Stimulated activated CD8-positive, alpha-beta memory T cell treated with anti-CD3 and anti-CD28 coated beads, Interleukin-7, amount 100 ng/mL, for 24 hours (primary cell): ENCODE results near the gene EPHB6.

Experiments
- DNase-seq: peaks from one replicate; pipeline ENCODE4 v3.0.0-alpha.2; 2020; ENCODE audit warnings: low read depth

EPHB6 gene

GRCh38 chr7:142835487-142835886 lies 19.4 kb upstream of the EPHB6 start:
- DNase-seq, result no peak

- no peak for DNase-seq
Measured at GRCh38 chr7:142836426-142836825, 18.4 kb upstream of the EPHB6 start.

- no peak for DNase-seq
Measured at GRCh38 chr7:142838461-142839213, 16.2 kb upstream of the EPHB6 start.

DNA sequence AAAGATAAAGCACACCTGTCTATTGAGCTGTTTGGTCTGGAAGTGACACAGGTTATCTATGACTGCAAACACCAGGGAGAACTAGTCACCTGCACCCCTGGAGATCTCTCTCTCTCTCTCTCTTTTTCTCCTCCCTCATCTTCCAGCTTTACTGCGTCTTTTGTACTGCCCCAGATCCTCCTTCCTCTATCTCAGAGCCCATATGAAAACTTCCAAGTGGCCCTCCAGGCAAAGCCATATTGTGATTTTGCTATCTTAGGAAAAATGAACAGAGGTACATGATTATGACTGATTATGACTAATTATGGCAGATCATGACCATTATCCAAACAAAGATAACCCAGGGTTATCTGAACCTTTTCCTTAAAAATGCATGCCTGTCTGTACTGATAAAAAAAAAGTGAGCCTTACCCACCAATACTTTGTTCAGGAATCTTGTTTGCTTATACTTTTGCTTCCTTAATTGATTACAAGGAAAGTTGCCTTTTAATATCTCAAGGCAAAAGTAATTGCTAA lies 12.6 kb upstream of the EPHB6 start:
- no peak for DNase-seq

GRCh38 chr7:142847353-142847752 lies 7.5 kb upstream of the EPHB6 start:
- DNase-seq, result no peak

GRCh38 chr7:142851269-142851668 lies 3.6 kb upstream of the EPHB6 start:
- no peak for DNase-seq

GRCh38 chr7:142851919-142852318 lies 3.0 kb upstream of the EPHB6 start:
- DNase-seq, result no peak

GRCh38 chr7:142853739-142854371 lies 1.0 kb upstream of the EPHB6 start:
- DNase-seq, result no peak

DNA sequence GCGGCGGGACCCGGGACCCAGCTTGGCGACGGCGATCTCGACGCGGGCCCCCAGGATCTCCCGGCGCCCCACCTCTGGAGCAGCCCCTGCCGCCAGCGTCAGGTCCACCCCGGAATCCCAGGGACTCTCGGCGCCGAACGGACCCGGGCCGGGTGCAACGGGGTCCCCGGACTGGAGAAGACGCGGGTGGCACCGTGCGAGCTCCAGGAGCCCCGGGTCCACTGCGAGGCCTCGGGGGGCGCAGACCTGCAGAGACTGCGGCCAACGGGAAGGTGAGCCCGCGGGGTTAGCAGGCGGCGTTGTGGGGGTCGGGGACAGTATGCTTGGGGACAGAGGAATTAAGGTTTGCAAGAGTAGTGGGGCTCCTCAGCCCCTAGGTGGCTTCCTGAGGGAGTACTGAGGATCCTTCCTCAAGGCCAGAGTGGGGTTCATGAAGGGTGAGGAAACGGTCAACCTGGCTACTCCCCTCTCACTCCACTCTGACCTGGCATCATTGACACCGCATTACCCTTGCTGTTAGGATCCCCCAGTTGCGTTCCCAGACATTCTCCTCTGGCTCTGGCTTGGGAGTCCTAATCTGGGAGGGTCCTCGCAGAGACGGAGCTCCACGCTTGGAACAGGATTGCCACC lies 353 bp downstream of the EPHB6 start:
- DNase-seq, result no peak

DNA sequence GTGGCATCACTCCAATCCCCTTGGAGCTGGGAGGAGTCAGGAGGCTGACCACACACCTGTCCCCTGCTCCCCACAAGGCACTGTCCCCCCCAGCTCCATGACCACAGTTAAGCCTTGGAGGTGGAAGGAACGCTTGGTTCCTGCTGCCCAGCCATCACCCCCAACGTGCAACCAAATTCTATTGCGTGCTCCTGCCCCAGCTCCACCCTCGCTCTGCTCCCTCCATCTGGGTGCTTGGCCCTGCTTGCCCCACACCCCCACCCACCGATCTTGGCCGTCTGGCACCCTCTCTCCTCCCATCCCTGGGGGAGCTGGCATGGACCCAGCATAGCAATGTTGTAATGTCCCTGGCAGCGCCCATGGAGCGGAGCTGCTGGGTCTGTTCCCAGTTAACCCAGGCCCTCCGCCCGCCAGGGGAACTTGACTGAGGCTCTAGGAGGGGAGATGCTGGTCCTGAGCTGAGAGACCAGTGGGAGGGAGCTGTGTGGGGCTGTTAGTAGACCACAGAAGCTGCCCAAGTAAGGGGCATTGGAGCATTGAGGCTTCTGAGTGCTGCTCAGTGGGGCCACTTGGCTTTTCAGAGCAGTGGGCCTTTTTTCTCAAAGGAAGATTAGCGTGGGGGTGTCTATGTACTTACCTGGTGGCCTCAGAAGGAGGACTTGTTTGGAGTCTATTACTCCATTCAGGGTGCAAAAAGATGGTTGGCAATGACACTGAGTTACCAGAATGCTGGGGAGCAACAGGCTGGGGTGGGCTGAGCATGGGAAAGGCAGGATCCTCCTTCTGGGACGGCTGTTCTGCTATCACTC lies 1.1 kb downstream of the EPHB6 start:
- no peak for DNase-seq

DNA sequence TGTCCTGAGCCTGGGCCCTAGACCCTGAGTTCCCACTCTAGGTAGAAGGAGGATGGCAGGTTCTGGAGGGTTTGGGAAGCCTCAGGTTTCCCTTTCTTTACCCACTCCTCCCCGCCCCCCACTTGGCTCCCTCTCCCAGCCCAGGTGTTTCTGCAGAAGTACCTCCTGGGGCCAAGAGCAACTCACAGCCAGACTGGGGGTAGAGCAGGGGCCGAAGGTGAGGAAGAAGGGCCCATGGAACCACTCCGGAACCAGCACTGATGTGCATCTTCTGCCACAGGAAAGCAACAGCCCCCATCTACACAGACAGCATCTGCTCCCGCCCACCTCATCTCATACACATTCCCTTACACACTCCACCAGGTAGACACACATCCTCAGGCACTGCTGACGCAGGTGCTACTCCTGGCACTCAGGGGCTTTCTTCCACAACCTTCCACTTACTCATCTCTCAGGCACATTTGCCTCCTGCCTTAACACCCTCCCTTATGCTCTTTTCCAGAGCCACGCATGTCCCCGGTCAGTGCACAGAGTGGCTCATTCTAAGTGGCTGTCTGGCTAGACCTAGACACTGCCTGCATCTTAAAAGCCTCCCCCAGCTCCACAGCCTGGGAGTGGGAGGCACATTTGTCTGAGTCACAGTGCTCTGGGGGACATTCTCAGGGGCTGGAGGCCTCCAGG lies 1.8 kb downstream of the EPHB6 start:
- no peak for DNase-seq

- no peak for DNase-seq
Measured at GRCh38 chr7:142857625-142858024, 2.7 kb downstream of the EPHB6 start.

GRCh38 chr7:142859411-142859810 lies 4.5 kb downstream of the EPHB6 start:
- DNase-seq, result no peak

- no peak for DNase-seq
Measured at GRCh38 chr7:142859829-142860228, 5.0 kb downstream of the EPHB6 start.

DNA sequence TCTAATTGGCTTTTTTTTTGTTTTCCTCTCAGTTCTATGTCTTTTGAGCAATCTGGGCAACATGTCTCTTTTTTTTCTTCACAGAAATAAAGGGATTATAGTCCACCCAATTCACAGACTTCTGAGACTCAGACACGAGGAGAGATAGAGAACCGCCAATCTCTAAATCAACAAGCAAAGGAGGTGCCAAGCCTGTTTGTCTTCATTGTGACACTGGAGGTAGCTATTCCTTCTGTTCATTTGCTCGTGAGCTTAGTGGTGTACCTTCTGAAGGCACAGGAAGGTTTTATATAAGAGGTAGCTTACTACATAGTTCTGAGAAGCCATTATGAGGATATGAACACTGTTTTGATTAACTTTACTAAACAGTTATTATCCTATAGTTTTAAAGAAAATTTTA lies 6.1 kb downstream of the EPHB6 start:
- DNase-seq, result no peak

DNA sequence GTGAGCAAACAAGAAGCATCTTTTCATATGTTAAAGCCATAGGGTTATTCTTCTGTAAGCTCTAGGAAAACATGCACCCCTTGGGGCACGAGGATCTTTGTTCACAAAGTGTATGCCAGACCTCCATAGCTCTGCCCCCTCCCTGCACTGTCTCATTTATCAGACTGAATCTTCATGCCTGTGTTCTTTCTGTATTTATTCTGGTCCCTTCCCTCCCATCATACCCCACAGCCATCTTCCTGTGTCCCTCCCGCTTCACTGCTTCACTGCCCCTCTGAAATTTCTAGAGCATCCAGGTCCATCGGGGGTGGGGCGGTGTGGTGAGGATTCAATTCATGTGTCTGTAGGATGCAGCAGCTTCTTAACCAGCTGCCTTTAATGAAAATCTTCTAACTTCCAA lies 7.5 kb downstream of the EPHB6 start:
- no peak for DNase-seq

DNA sequence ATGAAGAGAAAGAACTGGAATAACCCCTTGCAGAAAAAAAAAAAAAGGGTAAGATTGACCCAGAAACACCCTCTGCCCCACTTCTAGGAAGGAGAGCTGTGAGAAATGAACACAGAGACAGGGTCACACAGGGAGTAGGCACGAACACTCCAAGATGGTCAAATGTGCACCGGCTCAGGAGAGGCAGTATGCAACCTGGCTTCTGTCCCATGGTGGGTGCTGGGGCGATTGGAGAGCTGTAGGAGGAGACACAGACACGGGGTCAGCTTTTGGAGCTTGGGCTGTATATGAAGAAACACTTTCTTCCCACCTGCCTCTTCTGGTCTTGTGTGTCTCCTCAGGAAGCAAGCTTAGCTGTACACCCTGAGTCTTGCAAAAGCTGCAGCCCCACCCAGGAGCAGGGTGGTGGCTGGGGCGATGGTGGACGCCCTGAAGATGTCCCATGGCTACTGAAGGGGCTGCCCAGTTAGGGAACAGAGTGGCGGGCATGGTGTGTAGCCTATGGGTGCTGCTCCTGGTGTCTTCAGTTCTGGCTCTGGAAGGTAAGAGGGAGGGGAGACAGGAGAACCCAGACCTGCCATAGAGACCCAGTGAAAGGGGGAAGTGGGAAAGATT lies 8.0 kb downstream of the EPHB6 start:
- no peak for DNase-seq

DNA sequence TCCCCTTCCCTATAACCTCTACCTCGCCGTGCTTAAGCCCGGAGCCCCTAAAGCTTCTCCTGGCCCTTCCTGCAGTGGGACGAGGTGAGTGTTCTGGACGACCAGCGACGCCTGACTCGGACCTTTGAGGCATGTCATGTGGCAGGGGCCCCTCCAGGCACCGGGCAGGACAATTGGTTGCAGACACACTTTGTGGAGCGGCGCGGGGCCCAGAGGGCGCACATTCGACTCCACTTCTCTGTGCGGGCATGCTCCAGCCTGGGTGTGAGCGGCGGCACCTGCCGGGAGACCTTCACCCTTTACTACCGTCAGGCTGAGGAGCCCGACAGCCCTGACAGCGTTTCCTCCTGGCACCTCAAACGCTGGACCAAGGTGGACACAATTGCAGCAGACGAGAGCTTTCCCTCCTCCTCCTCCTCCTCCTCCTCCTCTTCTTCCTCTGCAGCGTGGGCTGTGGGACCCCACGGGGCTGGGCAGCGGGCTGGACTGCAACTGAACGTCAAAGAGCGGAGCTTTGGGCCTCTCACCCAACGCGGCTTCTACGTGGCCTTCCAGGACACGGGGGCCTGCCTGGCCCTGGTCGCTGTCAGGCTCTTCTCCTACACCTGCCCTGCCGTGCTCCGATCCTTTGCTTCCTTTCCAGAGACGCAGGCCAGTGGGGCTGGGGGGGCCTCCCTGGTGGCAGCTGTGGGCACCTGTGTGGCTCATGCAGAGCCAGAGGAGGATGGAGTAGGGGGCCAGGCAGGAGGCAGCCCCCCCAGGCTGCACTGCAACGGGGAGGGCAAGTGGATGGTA lies 9.2 kb downstream of the EPHB6 start:
- DNase-seq, result no peak

GRCh38 chr7:142864980-142865747 lies 10.3 kb downstream of the EPHB6 start:
- DNase-seq, result no peak

DNA sequence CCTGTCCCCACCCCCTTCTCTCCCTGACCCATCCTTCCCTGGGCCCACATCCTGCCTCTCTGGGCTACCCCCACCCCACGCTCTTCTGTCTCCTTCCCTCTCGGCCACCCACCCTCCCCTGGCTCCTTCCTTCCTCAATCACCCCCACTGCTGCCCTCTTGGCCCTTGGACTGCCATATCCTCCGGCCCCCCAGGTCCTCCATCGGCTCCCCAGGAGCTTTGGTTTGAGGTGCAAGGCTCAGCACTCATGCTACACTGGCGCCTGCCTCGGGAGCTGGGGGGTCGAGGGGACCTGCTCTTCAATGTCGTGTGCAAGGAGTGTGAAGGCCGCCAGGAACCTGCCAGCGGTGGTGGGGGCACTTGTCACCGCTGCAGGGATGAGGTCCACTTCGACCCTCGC lies 10.9 kb downstream of the EPHB6 start:
- DNase-seq, result no peak
